SH-SY5Y (cell line): ENCODE results near the gene COL15A1.

Experiments used
- GATA2 ChIP-seq: IDR thresholded peaks from 2 replicates; pipeline ENCODE4 v1.6.1; 2011; ENCODE audit warnings: mild to moderate bottlenecking, low read depth, low read length
- GATA3 ChIP-seq: IDR thresholded peaks from 2 replicates; pipeline ENCODE4 v1.6.1; 2011; ENCODE audit warnings: low read depth, mild to moderate bottlenecking, low read length, moderate library complexity

The COL15A1 gene

GRCh38 chr9:98995059-98995671 is 51.5 kb downstream of the COL15A1 start:
- TF ChIP-seq GATA2 (no peak), GATA3 (no peak)

GRCh38 chr9:98995971-98996504 is 52.3 kb downstream of the COL15A1 start:
- TF ChIP-seq GATA2 (no peak), GATA3 (no peak)

- TF ChIP-seq GATA3 (no peak), GATA2 (no peak)
These were observed 53.9 kb downstream of the COL15A1 start for GRCh38 chr9:98997604-98998003.

- no peak for TF ChIP-seq GATA2
- no peak for TF ChIP-seq GATA3
These were observed 54.9 kb downstream of the COL15A1 start for GRCh38 chr9:98998441-98999151.

GRCh38 chr9:98999152-98999525 is 55.4 kb downstream of the COL15A1 start:
- no peak for TF ChIP-seq GATA3
- no peak for TF ChIP-seq GATA2

GRCh38 chr9:99000476-99001395 is 57.0 kb downstream of the COL15A1 start:
- no peak for TF ChIP-seq GATA3
- TF ChIP-seq GATA2 = no peak

GRCh38 chr9:99001892-99002291 is 58.2 kb downstream of the COL15A1 start:
- TF ChIP-seq GATA2 (no peak), GATA3 (no peak)

GRCh38 chr9:99002706-99003105 is 59.0 kb downstream of the COL15A1 start:
- TF ChIP-seq GATA2 (no peak), GATA3 (no peak)

GRCh38 chr9:99003308-99003707 is 59.6 kb downstream of the COL15A1 start:
- TF ChIP-seq GATA3 = no peak
- TF ChIP-seq GATA2 = no peak

GRCh38 chr9:99004115-99004514 is 60.4 kb downstream of the COL15A1 start:
- TF ChIP-seq GATA3 (no peak), GATA2 (no peak)

GRCh38 chr9:99004717-99005460 is 61.2 kb downstream of the COL15A1 start:
- TF ChIP-seq GATA2 (no peak), GATA3 (no peak)

- TF ChIP-seq GATA3 = no peak
- TF ChIP-seq GATA2 = no peak
These were observed 61.9 kb downstream of the COL15A1 start for GRCh38 chr9:99005651-99006050.

GRCh38 chr9:99006511-99006910 is 62.8 kb downstream of the COL15A1 start:
- no peak for TF ChIP-seq GATA2

GRCh38 chr9:99006979-99007378 is 63.3 kb downstream of the COL15A1 start:
- TF ChIP-seq GATA2 (no peak), GATA3 (no peak)
